Fibroblast of skin of scalp (primary cell): Measurements from ENCODE around the gene UPF1.

Experiments
- DNase-seq: peaks from one replicate; pipeline ENCODE4 v3.0.0-alpha.2; 2013

UPF1 gene

DNA sequence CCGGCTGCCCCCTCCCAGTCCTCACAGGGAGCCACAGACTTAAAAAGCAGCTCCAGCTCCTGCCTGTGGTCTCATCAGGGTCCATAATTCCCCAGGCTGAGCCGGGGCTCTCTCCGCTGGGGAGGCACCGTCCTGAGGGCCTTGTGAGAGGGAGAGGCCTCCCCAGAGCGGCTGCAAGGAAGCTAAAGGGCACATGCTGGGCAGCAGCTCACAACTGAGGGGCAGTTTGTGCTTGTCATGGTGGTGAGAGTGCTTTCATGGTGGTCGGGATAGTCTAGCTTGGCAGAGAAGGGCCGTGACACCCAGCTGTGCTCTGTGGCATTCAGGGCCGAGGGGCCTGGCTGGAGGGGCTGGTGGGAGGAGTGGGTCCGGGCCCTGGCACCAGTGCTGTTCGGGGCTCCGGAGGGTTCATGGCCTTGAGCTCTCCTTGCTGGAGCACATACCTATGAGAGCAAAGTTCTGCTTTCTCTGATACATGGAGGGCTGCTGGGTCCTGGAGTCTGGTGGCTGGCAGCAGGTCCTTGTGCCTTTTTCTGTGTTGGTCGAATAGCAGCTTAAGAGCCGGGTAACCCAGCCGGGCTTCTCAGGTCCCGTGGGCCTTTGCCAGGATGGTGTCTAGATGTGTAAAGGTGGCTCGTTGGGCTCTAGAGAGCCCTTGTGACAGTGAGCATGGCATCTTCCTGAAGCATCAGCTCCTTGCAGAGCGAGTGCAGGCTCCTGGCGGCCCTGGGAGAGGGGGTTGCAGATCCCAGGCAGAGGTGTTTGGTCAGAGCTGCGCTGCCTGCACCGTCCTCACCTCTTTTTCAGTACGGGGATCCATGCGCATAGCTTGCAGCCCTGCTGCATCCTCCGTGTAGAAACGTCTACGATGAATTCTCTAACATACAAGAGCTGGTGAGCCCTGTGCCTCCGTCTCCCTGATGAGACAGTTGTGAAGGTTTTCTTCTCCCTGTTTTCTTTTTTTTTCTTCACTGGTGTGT, 8.8 kb downstream of the UPF1 start:
- no peak for DNase-seq

DNA sequence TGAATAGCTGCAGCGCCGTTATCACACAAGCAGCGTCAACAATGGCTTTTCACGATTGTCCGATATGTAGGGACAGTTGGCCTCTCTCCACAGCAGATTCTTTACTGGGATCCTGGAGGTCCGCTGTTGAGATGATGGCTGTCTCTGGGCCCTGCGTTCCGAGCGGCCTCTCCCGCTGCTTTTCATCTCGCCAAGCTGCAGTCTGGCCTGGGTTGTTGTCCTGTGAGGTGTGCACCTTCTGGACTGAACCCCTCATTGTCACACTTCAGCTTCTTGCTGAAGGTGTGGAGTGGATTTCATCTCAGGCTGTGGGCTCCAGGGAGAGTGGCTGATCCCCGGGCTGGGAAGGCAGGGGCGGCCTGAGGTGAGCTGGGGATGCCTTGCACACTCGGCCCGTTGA, 9.6 kb downstream of the UPF1 start:
- DNase-seq, result no peak

DNA sequence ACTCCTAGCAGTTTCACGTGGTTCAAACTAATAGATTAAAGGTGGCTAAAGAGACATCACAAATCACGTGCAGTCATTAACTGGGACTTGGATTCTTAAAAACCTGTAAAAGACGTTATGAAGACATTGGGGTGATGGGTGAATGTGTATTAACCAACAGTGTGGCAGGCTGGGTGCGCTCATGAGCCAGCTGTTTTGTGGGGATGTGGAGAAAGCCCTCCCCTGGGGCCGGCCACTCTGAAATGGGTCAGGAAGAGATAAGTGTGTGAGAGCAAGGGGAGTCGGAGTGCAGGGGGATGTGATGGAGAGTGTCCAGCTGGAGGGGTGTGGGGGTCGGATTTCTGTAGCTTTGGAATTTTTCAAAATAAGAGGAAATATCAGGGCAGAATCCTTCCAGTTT, 10.4 kb downstream of the UPF1 start:
- DNase-seq, result no peak

DNA sequence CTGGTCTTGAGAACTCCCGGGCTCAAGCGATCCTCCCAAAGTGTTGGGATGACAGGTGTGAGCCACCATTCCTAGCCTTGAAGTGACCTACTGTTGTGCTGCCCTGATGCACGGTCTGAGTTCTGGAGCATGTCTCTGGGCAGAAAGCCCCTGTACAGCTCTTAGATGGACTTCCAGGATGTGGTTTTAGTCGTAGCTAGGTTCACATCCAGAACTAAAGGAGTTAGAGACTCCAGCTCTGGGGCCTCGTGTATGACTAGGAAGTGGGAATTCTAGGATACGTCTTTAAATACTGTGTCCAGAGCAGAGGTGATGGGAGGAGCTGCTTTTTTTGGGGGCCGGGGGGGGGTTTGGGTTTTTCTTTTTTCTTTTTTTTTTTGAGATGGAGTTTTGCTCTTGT, 12.2 kb downstream of the UPF1 start:
- no peak for DNase-seq

DNA sequence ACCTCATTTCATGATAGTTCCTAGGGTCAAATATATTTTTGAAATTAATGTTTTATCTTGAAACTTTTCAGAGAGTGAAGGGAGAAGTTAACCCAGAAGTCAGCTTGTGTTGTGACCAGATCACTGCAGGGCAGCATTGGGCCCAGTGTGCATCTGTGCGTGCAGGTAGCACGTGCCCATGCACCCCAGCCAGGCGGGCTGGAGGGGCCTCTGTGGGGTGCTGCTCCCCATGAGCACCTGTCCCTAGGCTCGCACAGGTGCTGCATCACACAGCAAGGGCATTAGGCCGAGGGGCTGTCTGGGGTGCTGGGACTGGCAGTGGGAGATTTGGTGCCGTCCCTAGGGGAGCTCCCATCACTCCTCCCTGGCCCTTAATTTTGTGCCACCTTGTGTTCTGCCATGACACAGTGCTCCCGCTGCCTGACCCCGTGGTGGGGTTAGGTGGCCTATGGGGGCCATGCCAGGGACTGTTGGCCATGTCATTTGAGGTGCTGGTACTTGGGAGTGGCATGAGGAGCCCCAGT, 13.1 kb downstream of the UPF1 start:
- no peak for DNase-seq

DNA sequence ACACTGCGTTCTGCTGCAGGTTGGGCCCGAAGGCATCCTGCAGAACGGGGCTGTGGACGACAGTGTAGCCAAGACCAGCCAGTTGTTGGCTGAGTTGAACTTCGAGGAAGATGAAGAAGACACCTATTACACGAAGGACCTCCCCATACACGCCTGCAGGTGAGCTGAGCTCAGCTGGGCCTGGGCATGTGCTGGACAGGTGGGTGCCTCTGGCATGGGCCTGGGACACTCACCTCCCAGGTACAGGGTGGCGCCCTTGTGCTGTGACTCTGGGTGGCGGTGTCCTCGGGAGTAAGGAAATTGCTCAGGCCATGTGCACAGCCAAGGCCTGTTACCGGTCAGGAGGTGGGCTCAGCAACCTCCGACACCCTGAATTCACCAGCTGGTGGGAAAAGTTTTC, 14.2 kb downstream of the UPF1 start:
- DNase-seq, result no peak

DNA sequence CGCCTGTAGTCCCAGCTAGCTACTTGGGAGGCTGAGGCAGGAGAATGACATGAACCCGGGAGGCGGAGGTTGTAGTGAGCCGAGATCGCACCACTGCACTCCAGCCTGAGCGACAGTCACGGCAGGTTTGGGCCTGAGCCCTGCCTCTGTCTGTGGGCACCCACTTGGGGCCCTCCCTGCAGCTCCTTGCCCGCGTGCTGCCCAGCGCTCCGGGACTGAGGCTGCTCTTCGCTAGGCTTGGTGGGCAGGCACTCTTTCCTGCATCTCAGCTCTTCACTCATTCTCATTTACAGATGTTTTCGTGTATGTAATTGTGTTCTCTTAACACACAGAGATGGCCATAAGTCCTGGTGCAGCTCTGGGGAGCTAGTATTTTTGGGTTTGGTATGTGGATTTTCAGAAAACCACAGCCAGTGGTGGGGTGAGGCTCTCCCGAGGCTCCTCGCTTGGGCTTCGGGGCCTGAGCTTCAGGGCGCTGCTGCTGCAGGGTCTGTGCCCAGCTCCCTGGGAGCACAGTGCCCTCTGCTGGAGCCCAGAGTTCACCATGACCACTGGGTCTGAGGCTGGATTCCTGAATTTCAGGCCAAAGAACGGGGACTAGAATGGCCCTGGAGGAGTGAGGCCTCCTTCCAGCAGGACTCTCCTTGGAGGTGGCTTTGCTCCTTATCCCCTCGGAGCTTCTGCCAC, 15.2 kb downstream of the UPF1 start:
- peak; percentile 78 for DNase-seq

DNA sequence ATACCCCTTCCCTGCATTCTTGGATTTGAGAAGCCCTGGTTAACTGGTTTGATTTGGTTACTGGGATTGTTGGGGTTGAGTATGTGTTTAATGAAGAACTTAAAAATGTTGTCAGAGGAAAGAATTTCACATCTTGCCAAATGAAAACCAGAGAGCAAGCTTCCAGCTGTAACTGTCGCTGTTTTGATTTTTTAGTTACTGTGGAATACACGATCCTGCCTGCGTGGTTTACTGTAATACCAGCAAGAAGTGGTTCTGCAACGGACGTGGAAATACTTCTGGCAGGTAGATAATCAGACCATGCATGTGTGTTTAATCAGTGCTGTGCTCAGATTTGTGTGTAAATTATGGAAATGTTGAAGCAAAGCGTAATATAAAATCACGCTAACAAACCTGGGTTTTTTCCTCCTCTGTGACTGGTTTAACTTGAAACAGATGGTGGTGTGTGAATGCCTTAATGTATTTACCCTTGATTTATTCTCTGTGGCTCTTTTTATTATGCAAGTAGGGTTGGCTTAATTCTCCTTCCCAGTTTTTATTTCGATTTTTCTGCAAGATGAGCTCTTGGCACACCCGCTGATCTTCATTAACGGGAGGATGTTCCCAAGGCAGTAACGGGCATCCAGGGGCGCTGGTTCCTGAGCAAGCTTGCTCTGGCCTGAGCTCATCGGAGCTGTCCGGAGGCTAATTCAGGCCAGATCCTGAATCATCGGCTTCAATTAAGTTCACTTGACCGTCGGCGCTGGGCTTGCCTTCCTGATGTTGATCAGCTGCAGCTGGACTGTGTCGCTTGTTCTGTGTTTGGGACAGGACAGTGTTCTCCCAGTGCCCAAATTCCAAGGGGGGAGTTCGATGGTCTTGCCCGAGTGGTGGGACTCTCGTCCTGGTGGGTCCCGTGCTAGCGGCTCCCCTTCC, 16.0 kb downstream of the UPF1 start:
- DNase-seq, result peak; percentile 24

DNA sequence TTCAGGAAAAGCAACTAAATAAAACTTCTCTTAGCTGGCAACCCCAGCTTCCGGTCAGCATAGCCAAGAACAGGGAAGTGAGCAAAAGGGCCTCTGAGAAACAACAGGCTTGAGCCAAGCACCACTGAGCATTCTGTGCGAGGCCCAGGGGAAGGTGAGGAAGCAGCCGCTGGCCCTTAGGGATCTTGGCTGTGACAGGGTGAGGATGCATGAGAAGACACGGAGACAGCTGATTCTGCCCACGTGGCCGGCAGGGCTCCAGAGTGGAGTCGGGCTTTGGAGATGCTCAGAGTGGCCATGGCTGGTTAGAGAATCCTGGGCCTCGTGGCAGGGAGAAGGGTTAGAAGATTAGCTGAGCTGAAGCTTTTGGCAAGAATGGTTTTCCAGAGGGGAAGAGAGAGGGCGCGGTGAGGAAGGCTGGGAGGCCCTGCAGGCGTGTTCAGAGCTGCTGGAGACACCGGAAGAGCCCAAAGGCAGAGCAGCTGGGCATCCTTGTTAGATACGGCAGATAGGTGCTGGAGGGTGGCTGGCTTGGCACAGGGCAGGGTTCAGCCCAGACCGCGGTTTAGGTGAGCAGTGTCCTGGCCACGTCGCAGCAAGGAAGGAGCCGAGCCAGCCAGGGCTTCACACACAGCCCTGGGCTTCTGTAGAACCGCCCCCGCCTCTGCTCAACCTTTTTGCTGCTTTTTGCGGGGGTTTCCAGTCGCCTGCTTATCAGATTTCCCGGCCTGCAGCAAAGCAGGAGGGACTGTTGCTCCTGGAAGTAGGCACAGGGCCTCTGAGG, 17.3 kb downstream of the UPF1 start:
- peak; percentile 33 for DNase-seq

DNA sequence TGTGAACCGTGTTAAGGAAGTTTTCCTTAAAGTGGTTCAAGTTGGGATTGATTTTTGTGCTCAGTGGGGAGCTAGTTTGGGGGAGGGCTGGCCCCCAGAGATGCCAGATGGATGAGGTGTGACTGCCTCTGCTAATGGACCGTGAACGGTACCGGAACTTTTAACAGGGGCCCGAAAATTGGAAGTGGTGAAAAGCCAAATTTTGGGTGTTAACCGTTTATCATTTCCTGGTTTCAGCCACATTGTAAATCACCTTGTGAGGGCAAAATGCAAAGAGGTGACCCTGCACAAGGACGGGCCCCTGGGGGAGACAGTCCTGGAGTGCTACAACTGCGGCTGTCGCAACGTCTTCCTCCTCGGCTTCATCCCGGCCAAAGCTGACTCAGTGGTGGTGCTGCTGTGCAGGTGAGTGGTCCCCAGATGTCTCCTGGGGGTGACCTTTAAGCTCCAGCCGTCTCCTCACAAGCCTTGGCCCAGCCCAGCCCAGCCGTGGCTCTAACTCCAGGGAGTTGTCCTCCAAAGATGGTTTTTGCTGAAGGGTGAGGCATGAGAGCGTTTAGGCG, 18.2 kb downstream of the UPF1 start:
- no peak for DNase-seq

DNA sequence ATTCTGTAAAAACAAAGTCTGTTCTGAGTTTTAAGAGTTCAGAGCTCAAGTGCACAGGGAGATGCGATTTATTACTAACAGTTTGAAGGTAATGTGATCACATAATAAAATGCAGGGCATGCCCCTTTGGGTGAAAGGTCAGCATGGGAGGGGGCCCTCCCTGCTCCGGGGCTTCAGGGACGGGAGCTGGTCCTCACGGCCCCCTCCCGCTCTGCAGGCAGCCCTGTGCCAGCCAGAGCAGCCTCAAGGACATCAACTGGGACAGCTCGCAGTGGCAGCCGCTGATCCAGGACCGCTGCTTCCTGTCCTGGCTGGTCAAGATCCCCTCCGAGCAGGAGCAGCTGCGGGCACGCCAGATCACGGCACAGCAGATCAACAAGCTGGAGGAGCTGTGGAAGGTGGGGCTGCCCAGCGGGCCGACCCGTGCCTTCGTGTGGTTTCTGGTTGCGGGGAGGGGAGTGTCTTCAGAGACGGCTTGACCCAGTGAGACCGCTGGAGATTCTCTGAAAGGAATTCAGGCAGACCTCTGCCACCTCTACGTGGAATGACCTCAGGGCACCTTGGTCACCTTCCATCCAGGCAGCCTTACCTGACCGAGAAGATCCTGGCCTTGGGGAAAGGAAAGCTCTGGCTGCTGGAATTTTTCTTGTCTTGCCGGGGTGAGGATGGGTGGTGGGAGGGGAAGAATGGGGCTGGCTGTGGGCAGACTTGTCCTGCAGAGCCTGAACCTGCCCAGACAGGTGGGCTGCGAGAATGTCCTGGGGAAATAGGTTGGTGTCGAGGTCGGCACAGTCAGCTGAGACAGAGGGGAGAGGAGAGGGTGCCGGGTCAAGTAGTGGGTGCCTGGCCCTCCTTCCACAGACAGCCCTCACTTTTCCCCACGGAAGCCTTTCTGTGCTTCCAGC, 19.0 kb downstream of the UPF1 start:
- DNase-seq, result no peak

DNA sequence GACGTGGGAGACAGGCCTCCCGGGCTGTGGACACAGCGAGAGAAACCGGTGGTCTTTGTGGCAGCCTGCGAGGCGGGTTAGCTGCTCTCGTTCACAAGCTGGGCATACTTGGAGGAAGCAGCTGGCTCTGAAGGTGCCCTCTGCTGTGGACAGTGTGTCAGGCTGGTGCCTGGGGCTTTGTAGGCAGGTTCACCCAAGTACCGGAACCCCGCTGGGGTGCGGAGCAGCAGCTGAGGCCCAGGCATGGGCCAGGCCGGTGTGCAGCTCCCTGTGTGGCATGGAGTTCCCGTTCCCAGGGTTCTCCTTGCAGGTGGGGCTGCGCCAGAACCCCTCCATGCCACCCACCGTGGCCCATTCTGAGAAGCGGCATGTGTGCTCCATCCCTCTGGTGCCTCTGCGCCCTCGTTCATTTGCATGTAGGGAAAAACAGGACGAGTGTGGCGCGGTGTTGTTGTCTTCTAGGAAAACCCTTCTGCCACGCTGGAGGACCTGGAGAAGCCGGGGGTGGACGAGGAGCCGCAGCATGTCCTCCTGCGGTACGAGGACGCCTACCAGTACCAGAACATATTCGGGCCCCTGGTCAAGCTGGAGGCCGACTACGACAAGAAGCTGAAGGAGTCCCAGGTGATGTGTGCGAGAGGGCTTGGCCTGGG, 20.0 kb downstream of the UPF1 start:
- no peak for DNase-seq

DNA sequence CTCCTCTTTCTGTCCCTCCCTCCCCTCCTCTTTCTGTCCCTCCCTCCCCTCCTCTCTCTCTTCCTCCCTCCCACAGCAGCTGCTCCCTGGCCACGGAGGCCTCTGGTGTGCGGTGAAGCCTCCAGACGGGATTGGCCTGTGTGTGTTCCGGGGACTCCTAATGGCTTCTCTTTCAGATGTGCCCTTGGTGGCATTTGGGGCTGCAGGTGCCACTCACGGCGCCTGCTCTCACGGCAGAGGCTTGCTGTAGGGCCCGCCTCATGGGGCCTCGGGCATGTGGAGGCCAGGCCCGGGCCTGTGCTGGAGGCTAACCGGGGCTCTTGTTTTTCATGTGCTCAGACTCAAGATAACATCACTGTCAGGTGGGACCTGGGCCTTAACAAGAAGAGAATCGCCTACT, 20.9 kb downstream of the UPF1 start:
- DNase-seq, result no peak

DNA sequence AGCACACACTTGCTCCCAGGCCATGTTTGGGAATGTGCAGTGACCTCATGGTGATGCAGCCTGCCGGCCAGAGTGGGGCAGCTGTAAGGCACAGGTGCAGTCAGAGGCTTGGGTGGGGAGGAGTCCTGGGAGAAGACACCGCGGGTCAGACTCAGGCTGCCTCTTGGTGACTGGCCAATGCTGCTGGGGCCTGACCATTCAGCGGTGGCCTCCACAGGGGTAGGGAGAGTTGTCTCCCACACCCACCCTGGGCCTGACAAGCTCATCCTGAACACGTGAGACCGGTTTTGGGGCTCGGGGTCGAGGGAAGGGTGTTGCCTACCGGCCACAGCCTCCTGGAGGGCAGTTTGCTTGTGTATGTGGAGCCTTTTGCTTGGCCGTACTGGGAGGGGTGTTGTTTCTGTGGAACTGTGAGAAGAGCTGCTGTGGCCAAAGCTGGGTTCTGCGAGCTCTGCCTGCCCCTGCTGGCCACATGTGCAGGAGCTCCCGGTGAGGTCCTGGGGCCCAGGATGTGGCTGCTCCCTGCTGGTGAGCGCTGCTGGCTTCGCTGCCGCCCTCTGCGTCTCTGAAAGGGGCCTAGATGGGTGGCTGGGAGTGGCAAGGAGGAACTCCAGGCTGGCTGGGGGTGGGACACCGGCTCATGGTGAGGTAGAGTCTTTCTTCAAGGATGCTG, 22.1 kb downstream of the UPF1 start:
- DNase-seq, result no peak

DNA sequence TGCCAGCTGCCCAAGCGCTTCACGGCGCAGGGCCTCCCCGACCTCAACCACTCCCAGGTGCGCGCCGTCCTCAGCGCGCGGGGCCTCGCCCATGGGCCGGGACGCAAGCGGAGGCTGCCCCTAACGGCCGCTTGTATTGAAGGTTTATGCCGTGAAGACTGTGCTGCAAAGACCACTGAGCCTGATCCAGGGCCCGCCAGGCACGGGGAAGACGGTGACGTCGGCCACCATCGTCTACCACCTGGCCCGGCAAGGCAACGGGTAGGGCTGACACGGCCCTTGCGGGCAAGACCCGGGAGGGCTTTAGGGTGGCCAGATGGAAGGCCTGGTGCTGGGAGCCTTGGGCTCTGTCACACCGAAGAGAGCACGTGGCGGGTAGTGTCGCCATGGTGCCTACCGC, 23.2 kb downstream of the UPF1 start:
- DNase-seq, result no peak

DNA sequence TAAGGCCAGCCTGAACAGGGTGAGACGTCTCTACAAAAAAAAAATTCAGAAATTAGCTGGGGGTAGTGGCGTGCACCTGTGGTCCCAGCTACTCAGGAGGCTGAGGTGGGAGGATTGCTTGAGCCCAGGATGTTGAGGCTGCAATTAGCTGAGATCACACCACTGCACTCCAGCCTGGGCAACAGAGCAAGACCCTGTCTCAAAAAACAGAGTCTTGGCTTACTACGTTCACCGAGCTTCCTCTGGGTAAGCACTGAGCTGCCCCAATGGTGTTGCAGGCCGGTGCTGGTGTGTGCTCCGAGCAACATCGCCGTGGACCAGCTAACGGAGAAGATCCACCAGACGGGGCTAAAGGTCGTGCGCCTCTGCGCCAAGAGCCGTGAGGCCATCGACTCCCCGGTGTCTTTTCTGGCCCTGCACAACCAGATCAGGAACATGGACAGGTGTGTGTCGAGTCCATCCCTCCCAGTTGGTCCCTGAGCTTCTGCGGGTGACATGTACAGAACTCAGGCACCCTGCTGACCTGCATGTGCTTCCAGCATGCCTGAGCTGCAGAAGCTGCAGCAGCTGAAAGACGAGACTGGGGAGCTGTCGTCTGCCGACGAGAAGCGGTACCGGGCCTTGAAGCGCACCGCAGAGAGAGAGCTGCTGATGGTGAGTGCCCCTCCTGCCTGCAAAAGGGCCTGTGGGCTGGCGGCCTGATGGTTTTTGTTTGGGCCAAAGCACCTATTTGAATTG, 24.1 kb downstream of the UPF1 start:
- DNase-seq, result no peak

DNA sequence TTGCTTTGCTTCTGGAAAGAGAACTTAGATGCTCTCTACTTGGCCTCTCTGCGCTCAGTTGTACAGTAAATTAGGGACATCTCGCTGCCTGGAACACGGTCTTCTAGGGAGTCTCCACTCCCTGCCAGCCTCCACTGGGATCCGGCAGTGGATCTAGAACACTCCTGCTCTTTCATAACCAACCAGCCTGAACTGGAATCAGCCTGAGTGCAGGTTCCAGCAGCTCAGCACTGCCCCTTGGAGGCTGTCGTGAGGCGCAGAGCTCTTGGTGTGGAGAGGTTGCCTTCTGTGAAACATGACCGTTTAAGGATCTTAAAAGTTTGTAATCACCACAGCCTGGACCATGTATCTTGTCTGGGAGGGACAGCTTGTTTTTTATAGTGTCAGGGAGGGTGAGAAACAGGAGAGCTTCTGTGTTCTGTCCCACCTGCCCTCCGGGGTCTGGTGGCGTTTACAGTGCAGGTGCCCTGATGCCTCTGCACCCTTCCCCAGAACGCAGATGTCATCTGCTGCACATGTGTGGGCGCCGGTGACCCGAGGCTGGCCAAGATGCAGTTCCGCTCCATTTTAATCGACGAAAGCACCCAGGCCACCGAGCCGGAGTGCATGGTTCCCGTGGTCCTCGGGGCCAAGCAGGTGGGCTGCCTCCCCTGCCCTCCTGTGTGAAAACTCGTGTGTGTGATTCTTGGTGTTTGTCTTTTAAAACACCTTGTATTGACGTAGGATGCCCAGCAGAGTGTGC, 24.8 kb downstream of the UPF1 start:
- peak; percentile 35 for DNase-seq

DNA sequence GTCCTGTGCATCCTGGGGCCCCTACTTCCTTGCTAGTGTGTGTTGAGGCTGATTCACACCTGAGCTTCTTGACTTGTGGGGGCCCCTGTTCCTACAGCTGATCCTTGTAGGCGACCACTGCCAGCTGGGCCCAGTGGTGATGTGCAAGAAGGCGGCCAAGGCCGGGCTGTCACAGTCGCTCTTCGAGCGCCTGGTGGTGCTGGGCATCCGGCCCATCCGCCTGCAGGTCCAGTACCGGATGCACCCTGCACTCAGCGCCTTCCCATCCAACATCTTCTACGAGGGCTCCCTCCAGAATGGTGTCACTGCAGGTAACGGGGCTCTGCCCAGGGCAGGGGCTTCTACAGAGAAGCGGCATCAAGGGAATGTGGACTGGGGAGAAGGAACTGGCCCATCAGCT, 25.5 kb downstream of the UPF1 start:
- DNase-seq, result no peak
